ENCODE measurements around the gene STAC3.

DNA sequence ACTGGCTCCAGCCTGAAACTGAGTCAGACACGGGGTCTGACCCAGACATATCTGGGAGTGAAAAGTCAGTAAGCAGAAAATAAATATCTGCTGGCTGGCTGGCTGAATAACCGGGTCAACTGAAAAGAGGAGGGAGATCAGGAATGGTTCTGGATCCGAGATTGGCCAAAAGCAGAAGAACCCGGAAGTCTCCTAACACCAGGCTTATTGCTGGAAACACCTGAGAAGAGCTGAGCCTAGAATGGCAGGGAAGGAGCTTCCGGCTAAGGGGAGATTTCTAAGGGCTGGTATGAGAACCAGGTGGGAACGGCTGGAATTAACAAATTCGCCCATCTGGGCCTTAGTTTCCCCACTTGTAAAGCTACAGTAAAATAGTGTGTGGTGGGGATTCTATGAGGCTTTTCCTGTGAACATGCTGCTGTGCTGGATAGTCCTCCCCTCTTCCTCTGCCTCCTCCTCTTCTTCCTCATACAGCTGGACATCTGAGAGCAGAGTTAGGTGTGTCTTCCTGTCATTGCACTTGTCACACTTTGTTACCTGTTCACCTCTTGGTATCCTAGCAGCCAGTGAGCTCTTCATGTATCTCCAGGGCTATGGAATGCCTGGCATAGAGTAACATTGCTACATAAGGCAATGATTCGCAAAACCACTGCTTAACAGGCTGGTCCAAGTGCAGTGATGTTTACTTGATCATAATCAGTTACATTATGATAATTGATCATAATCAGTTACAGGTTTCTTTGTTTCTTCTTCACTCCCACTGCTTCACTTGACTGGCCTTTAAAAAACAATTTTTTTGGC lies 23.5 kb downstream of the STAC3 start:
- TF ChIP-seq EZH2 (IDR thresholded peaks at IDR 0.05; ENCODE audit: borderline replicate concordance, control insufficient read depth, low read depth, low read length) (no peak), DPF2 (IDR thresholded peaks at IDR 0.05) (no peak), KDM1A (IDR thresholded peaks at IDR 0.05; ENCODE audit: borderline replicate concordance) (no peak), MYC (IDR thresholded peaks at IDR 0.05; ENCODE audit: insufficient read depth, insufficient read length, insufficient replicate concordance, low read length, severe bottlenecking) (no peak), SMARCA5 (IDR thresholded peaks at IDR 0.05) (no peak), PAX8 (IDR thresholded peaks at IDR 0.05) (no peak), CREM (IDR thresholded peaks at IDR 0.05; ENCODE audit: low read depth) (no peak), RAD21 (IDR thresholded peaks at IDR 0.05; ENCODE audit: insufficient read depth, low read depth, low read length) (no peak), POLR2A (IDR thresholded peaks at IDR 0.05; ENCODE audit: low read depth, low read length) (no peak)
- TF ChIP-seq, protein P1, sequence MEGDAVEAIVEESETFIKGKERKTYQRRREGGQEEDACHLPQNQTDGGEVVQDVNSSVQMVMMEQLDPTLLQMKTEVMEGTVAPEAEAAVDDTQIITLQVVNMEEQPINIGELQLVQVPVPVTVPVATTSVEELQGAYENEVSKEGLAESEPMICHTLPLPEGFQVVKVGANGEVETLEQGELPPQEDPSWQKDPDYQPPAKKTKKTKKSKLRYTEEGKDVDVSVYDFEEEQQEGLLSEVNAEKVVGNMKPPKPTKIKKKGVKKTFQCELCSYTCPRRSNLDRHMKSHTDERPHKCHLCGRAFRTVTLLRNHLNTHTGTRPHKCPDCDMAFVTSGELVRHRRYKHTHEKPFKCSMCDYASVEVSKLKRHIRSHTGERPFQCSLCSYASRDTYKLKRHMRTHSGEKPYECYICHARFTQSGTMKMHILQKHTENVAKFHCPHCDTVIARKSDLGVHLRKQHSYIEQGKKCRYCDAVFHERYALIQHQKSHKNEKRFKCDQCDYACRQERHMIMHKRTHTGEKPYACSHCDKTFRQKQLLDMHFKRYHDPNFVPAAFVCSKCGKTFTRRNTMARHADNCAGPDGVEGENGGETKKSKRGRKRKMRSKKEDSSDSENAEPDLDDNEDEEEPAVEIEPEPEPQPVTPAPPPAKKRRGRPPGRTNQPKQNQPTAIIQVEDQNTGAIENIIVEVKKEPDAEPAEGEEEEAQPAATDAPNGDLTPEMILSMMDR (IDR thresholded peaks at IDR 0.05 in 2 of 3, conservative IDR thresholded peaks at IDR 0.05 in 1 of 3; ENCODE audit: control insufficient read depth in 2 of 3, extremely low read depth in 1 of 3, insufficient read depth in 1 of 3, low read depth in 3 of 3, low read length in 3 of 3): no peak
- TF ChIP-seq, protein P2, sequence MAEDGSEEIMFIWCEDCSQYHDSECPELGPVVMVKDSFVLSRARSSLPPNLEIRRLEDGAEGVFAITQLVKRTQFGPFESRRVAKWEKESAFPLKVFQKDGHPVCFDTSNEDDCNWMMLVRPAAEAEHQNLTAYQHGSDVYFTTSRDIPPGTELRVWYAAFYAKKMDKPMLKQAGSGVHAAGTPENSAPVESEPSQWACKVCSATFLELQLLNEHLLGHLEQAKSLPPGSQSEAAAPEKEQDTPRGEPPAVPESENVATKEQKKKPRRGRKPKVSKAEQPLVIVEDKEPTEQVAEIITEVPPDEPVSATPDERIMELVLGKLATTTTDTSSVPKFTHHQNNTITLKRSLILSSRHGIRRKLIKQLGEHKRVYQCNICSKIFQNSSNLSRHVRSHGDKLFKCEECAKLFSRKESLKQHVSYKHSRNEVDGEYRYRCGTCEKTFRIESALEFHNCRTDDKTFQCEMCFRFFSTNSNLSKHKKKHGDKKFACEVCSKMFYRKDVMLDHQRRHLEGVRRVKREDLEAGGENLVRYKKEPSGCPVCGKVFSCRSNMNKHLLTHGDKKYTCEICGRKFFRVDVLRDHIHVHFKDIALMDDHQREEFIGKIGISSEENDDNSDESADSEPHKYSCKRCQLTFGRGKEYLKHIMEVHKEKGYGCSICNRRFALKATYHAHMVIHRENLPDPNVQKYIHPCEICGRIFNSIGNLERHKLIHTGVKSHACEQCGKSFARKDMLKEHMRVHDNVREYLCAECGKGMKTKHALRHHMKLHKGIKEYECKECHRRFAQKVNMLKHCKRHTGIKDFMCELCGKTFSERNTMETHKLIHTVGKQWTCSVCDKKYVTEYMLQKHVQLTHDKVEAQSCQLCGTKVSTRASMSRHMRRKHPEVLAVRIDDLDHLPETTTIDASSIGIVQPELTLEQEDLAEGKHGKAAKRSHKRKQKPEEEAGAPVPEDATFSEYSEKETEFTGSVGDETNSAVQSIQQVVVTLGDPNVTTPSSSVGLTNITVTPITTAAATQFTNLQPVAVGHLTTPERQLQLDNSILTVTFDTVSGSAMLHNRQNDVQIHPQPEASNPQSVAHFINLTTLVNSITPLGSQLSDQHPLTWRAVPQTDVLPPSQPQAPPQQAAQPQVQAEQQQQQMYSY (CRISPR knock-in tag; IDR thresholded peaks at IDR 0.05): no peak

Measured in GM12878 (cell line).